Left ventricle myocardium inferior (tissue), 1 donor: ENCODE data around the gene PLPP4. TPM values are rescaled to one million over a fixed set of nuclear protein-coding genes. Genes with fewer than 3 reads are reported as not detected.

Experiments used
- DNase-seq: peaks from one replicate; pipeline ENCODE4 v3.0.0-alpha.2; 2020
- H3K27ac ChIP-seq: fragments of 200-600 bp; replicated peaks from 2 replicates; pipeline ENCODE4 v1.8.0; 2021
- H3K27me3 ChIP-seq: fragments of 200-600 bp; 2 replicates; pipeline ENCODE4 v1.8.0; 2021; ENCODE audit warnings: low read depth
- H3K36me3 ChIP-seq: fragments of 200-600 bp; 2 replicates; pipeline ENCODE4 v1.8.0; 2021
- H3K4me1 ChIP-seq: fragments of 200-600 bp; 2 replicates; pipeline ENCODE4 v1.8.0; 2021
- H3K4me3 ChIP-seq: fragments of 200-600 bp; 2 replicates; pipeline ENCODE4 v1.8.0; 2021; ENCODE audit warnings: mild to moderate bottlenecking, moderate library complexity
- H3K9me3 ChIP-seq: fragments of 200-600 bp; replicated peaks from 2 replicates; pipeline ENCODE4 v1.8.0; 2021
- intact Hi-C: fragments of 100-400 bp; cut with micrococcal nuclease; formaldehyde crosslinking; loops from one replicate; pipeline ENCODE4 v1.11.0; 2022
- total RNA-seq: library from RNA; stranded (reverse); fragmentation: NEBNext Ultra II Directional; extraction: Animal tissue kit (Norgen Biotek cat#: 25700); gene quantifications from one replicate; pipeline ENCODE4 v1.2.1, GENCODE V29; 2021
- TF ChIP-seq, protein P1 (sequence below): fragments of 200-600 bp; IDR thresholded peaks from 2 replicates; pipeline ENCODE4 v1.8.0; 2021; ENCODE audit warnings: antibody characterized with exemption, mild to moderate bottlenecking, borderline replicate concordance
- donor health status: DM: no; HTN: yes; CAD: no; lungs with severe emphysema.

The PLPP4 gene
- total RNA-seq, 1 donor from 2014 or later, result not detected

DNA sequence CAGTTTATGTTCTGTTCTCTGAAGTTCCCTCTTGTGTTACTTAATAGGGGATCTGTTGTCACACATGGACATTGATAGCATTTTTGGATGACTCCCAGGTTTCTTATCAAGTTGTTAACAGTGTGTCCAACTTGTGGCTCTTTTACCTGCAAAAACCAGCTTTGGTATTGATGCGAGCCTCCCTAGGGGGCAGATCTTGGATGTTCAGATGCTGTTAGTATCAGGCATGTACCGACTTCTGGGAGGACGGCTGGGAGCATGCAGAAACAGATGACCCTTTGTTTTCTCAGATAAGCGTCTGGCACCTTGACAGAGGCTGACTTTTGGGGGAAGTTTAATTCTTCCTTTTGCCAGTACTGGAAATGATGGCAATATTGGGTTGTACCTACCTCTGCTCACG is 2.2 kb downstream of the PLPP4 start:
- Histone ChIP-seq H3K27me3 (peaks cover 83% of the 10 kb centered on the region), H3K9me3 (no peaks in the 10 kb centered on the region), H3K4me1 (peaks cover 15% of the 10 kb centered on the region), H3K36me3 (no peaks in the 10 kb centered on the region), H3K4me3 (no peak overlapping the region), H3K27ac (no peak overlapping the region)
- intact Hi-C loops, result no loop called here
- TF ChIP-seq, protein P1, sequence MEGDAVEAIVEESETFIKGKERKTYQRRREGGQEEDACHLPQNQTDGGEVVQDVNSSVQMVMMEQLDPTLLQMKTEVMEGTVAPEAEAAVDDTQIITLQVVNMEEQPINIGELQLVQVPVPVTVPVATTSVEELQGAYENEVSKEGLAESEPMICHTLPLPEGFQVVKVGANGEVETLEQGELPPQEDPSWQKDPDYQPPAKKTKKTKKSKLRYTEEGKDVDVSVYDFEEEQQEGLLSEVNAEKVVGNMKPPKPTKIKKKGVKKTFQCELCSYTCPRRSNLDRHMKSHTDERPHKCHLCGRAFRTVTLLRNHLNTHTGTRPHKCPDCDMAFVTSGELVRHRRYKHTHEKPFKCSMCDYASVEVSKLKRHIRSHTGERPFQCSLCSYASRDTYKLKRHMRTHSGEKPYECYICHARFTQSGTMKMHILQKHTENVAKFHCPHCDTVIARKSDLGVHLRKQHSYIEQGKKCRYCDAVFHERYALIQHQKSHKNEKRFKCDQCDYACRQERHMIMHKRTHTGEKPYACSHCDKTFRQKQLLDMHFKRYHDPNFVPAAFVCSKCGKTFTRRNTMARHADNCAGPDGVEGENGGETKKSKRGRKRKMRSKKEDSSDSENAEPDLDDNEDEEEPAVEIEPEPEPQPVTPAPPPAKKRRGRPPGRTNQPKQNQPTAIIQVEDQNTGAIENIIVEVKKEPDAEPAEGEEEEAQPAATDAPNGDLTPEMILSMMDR, result no peak
- no peak for DNase-seq

DNA sequence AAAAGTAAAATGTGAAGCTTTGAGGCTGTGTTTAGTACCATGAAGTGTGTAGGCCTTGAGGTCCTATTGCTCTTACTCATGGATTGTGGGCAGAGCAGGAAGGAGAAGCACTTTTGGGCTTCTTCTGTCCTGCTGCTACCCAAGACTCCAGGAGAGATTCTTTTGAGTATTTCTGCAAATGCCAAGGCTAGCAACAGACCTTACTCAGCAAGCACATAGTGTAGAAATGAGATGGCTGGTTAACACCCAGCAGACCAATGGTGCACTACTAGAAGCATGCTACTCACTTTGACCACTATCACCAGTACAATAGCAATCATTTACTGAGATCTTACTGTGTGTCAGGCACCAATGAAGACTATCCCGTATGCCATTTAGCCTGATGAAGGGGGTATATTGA is 3.2 kb downstream of the PLPP4 start:
- no peak overlapping the region for H3K27ac ChIP-seq
- DNase-seq, result no peak
- peaks cover 87% of the 10 kb centered on the region for H3K27me3 ChIP-seq

GRCh38 chr10:120460776-120461175 is 3.7 kb downstream of the PLPP4 start:
- intact Hi-C loops, result no loop called here
- no peak overlapping the region for H3K27ac ChIP-seq
- H3K4me1 ChIP-seq, result peaks cover 15% of the 10 kb centered on the region
- DNase-seq, result no peak
- H3K27me3 ChIP-seq, result peaks cover 81% of the 10 kb centered on the region
- no peaks in the 10 kb centered on the region for H3K9me3 ChIP-seq
- no peaks in the 10 kb centered on the region for H3K36me3 ChIP-seq
- no peak overlapping the region for H3K4me3 ChIP-seq
- TF ChIP-seq, protein P1, result no peak

More for the DNA sequence above, 3.2 kb downstream of the PLPP4 start:
- Histone ChIP-seq H3K4me1 (peaks cover 15% of the 10 kb centered on the region), H3K36me3 (no peaks in the 10 kb centered on the region), H3K4me3 (no peak overlapping the region), H3K9me3 (no peaks in the 10 kb centered on the region)
- TF ChIP-seq, protein P1, result no peak
- intact Hi-C loops, result no loop called here

- intact Hi-C loops, result no loop called here
- Histone ChIP-seq H3K4me3 (no peak overlapping the region), H3K27ac (no peak overlapping the region), H3K36me3 (no peaks in the 10 kb centered on the region), H3K4me1 (peaks cover 7% of the 10 kb centered on the region), H3K27me3 (peaks cover 71% of the 10 kb centered on the region), H3K9me3 (no peaks in the 10 kb centered on the region)
- TF ChIP-seq, protein P1, result no peak
- no peak for DNase-seq
These were observed 5.1 kb downstream of the PLPP4 start for GRCh38 chr10:120462018-120462682.

GRCh38 chr10:120465138-120465537 is 8.1 kb downstream of the PLPP4 start:
- H3K27ac ChIP-seq, result no peak overlapping the region
- no peaks in the 10 kb centered on the region for H3K9me3 ChIP-seq
- no peaks in the 10 kb centered on the region for H3K4me1 ChIP-seq
- no peak overlapping the region for H3K4me3 ChIP-seq
- intact Hi-C loops, result no loop called here
- DNase-seq, result no peak
- TF ChIP-seq, protein P1, result no peak
- H3K36me3 ChIP-seq, result no peaks in the 10 kb centered on the region
- peaks cover 41% of the 10 kb centered on the region for H3K27me3 ChIP-seq
